Fibroblast of pulmonary artery (primary cell): ENCODE results near the gene SCN3A.

ENCODE experiments used
- DNase-seq: peaks from one replicate; pipeline ENCODE4 v3.0.0-alpha.2; 2010; ENCODE audit warnings: low read depth
- H3K4me3 ChIP-seq: replicated peaks from 2 replicates; pipeline ENCODE4 v1.5.1; 2011; ENCODE audit warnings: low read depth, mild to moderate bottlenecking, control low read depth, low read length, moderate library complexity
- TF ChIP-seq, protein P1 (sequence below): IDR thresholded peaks from 2 replicates; pipeline ENCODE4 v1.5.1; 2011; ENCODE audit warnings: mild to moderate bottlenecking, control low read depth, low read length, inconsistent platforms; ENCODE audit errors: missing control alignments

SCN3A gene

DNA sequence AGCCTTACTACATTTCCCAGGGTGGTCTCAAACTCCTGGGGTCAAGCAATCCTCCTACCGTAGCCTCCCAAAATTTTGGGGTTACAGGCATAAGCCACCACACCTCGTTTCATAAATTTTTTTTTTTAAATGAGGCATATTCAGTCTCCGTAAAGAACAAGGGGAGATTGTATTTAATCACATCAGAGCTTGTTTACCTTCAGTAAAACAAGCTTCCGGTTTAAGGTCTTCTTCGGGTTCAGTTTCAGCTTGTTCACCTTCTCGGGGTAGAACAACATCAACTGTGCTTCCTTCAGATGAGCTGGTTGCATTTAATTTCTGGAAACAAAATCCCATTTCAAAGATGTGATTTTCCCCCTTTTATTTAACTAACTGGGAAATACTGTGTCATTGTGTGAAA lies 88.6 kb downstream of the SCN3A start:
- H3K4me3 ChIP-seq, result no peak overlapping the region
- TF ChIP-seq, protein P1, sequence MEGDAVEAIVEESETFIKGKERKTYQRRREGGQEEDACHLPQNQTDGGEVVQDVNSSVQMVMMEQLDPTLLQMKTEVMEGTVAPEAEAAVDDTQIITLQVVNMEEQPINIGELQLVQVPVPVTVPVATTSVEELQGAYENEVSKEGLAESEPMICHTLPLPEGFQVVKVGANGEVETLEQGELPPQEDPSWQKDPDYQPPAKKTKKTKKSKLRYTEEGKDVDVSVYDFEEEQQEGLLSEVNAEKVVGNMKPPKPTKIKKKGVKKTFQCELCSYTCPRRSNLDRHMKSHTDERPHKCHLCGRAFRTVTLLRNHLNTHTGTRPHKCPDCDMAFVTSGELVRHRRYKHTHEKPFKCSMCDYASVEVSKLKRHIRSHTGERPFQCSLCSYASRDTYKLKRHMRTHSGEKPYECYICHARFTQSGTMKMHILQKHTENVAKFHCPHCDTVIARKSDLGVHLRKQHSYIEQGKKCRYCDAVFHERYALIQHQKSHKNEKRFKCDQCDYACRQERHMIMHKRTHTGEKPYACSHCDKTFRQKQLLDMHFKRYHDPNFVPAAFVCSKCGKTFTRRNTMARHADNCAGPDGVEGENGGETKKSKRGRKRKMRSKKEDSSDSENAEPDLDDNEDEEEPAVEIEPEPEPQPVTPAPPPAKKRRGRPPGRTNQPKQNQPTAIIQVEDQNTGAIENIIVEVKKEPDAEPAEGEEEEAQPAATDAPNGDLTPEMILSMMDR, result no peak
- no peak for DNase-seq

DNA sequence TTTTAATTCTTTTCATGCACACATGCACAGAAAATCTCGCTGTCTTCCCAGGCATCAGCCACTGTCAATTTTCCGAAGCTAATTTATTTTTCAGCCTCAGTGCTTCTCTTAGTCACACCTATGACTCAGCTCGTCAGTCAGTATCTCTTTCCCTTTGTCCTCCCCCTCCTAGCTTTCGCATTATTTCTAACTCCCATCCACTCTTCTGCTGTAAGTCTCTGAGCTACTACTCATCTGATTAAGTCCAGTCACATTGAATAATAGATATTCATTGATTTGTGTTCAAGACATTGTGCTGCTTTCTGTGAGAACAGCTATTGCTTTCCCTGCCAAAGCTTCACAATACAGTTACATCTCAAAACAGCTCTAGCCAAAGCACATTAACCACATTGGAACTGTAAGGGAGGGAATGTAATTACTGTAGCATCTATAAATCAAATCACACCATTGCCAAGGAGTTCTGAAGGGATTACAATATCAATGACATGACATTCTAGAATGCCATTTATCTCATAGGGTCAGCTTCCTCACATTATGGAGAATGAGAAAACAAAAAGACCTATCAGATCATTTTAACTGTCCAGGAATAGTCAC lies 89.4 kb downstream of the SCN3A start:
- TF ChIP-seq, protein P1, result no peak
- H3K4me3 ChIP-seq, result no peak overlapping the region
- peak; percentile 42 for DNase-seq

DNA sequence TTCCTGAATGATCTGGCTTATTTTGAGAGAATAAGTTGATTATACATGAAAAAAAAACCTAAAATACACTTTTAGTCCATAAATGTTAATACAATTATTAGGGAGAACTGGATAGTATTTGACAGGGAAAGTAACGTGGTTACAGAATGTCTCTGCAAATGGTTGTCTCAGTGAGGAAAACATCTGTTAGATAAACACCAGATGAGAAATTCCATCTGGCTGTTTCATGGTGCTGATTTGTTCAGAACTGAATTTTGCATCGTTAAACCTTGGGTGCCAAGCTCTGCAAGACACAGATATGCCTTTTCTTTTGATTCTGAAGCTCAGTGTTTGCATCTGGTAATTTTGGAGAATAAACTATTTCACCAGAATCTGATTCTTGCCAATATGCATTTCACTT lies 90.4 kb downstream of the SCN3A start:
- TF ChIP-seq, protein P1, result no peak
- H3K4me3 ChIP-seq, result no peak overlapping the region
- DNase-seq, result peak; percentile 16

DNA sequence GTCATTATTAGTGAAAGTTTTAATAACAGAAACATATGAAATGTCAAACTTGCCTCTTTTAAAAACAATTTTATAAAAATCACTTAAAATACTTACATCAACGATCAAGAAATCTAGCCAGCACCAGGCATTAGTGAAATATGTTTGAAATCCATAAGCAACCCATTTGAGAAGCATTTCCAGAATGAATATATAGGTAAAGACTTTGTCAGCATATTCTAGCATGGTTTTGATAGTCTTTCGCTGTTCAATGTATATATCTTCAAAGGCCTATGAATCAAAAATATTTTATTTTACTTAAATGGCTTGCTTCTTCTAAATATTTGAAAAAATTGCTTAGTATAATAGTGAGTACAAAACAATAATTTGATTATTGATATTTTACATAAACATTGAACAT lies 91.1 kb downstream of the SCN3A start:
- TF ChIP-seq, protein P1, result no peak
- no peak overlapping the region for H3K4me3 ChIP-seq
- no peak for DNase-seq

DNA sequence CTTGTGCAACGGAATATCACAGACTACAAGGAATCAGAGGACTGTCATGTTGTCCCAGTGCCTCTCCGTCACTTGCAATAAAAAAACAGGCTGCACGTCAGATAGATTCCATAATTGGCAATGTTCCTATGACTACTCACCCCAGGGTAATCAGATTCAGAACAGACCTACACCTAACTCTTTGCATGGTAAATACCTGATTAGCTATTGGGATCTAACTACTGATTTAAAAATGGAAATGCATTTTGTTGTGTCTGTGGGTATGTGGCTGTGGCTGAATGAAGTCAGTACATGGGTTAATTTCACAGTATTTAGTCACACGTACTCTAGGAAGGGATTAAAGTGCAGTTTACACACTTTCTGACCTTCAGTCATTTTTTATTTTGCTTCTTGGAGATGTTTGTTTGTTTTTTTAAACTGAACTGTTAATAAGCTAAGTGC lies 91.7 kb downstream of the SCN3A start:
- no peak for DNase-seq
- TF ChIP-seq, protein P1, result no peak
- no peak overlapping the region for H3K4me3 ChIP-seq

DNA sequence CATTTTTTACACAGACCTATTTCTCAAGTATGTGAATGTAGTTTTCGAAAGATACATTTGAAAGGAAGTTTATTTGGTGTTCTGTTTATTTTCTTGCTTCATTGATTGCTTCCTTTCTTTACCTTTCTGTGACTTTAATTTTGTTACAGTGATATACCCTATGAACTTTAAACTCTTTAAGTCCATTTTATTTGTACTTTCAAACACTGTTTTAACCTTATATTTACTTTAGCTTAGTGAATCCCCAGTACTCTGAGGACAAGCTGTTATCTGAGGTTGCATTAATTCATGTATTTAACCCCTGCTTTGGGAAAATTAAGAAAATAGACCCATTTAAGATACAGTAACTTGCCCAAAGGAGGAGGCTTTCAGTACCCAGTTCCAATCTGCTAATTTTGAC lies 93.5 kb downstream of the SCN3A start:
- TF ChIP-seq, protein P1, result no peak
- no peak for DNase-seq

DNA sequence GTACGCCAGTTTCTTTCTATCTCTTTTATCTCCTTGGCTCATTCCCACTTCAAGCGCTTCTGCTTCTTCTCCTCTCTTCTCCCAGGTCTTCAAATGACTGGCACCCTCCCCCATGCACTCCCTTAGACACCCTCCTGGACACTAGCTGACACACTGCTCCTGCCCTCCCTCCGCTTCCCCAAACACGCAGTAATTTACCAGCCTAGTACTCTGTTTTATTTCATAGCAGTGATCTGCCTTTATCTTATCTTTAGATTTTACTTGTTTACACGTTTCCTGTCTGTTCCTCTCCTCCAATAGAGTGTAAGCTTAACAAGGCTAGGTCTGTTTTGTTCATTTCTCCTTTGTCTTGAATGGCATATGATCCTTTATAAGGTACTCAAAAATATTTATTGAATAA lies 93.9 kb downstream of the SCN3A start:
- no peak overlapping the region for H3K4me3 ChIP-seq
- DNase-seq, result no peak
- TF ChIP-seq, protein P1, result no peak

More for the DNA sequence above, 93.5 kb downstream of the SCN3A start:
- H3K4me3 ChIP-seq, result no peak overlapping the region
